ENCODE results near the gene TPCN2. TPM values are rescaled to one million over a fixed set of nuclear protein-coding genes. Genes with fewer than 3 reads are reported as not detected.
A peak's percentile ranks its signal among the peaks of the same experiment; 100 is the strongest.
"Not testable (repeated sequence)": the region's sequence is repeated elsewhere in the genome, so short reads cannot be mapped to it uniquely, and the experiment has no call there.

TPCN2 gene
- 10 to 100 TPM in 3 of 4 donors, 1 to 10 TPM in 1; 5.6 to 54.6 (median 17.7) TPM for total RNA-seq

DNA sequence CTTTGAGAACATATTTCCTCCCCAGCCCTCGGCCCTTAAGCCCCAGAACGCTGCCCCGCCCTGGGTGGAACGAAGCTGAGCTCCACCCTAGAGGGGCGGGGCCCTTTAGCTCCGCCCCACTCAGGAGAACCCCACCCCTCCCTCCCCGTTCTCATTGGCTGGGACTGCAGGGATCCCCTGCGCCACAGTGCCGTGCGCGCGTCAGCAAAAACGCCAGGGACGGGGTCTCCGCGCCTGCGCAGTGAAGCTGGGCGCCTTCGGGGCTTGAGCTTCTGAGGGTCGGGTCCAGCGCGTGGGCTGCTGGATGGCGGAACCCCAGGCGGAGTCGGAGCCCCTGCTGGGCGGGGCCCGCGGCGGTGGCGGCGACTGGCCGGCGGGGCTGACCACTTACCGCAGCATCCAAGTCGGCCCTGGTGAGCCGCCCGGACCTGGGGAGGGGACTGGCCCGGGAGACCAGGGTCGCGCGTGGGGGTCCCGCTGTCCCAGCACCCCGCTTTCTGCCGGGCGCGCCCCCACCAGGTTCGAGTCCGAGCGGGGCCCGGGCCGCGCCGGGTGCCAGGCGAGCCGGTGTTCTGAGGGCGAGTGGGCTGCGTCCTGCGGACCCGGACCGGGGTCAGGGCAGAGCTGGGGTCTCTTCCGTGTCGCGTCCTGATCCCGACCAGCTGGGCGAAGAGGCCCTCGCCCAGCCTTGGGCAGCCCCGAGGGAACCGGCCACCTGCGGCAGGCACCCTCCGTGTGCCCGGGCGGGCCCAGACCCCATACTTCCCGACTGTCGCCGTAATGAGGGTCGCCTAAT, at the start of gene TPCN2:
Gene TPCN2, plus strand, starts transcription at position 239 of the 796 bp plus-strand sequence. Its CDS starts 66 bp downstream, at position 305.
- intact Hi-C loops (cut with DNase I; ENCODE audit: low total_unique reads): no loop called here
- peaks cover 0 to 12% of the 10 kb centered on the region in 2 donors for H3K4me1 ChIP-seq

DNA sequence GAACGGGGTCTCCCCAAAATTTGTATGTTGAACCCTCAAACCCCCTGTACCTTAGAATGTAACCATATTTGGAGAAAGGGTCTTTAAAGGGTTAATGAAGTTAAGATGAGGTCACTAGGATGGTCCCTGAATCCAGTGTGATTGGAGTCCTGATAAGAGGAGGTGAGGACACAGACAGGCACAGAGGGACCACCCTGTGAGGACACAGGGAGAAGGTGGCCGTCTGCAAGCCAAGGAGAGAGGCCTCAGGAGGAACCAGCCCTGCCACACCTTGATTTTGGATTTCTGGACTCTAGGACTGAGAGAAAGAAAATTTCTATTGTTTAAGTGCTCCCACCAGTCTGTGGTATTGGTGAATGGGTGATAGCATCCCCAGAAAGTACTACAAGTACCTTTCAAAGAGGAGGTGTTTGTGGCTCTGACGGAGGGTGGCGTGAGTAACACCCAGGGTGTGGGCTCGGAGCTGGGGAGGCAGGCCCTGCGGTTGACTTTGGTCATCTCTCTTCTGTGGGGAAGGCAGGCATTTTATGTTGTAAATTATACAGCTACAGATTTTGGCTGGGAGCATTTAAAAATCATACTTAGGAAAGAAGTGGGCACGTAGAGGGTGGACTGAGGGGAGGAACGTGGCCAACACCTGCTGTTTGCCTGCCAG, 49.5 kb upstream of the TPCN2 start:
- TF ChIP-seq, protein P1, sequence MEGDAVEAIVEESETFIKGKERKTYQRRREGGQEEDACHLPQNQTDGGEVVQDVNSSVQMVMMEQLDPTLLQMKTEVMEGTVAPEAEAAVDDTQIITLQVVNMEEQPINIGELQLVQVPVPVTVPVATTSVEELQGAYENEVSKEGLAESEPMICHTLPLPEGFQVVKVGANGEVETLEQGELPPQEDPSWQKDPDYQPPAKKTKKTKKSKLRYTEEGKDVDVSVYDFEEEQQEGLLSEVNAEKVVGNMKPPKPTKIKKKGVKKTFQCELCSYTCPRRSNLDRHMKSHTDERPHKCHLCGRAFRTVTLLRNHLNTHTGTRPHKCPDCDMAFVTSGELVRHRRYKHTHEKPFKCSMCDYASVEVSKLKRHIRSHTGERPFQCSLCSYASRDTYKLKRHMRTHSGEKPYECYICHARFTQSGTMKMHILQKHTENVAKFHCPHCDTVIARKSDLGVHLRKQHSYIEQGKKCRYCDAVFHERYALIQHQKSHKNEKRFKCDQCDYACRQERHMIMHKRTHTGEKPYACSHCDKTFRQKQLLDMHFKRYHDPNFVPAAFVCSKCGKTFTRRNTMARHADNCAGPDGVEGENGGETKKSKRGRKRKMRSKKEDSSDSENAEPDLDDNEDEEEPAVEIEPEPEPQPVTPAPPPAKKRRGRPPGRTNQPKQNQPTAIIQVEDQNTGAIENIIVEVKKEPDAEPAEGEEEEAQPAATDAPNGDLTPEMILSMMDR (IDR thresholded peaks at IDR 0.05): no peak
- no peak for TF ChIP-seq POLR2A (IDR thresholded peaks at IDR 0.05)
- Histone ChIP-seq H3K4me1 (peaks cover 15 to 20% of the 10 kb centered on the region in 2 donors), H3K27me3 (no peaks in the 10 kb centered on the region)

More for the DNA sequence above, at the start of gene TPCN2:
- peak within 1 kb of the TSS; percentile 84 to 92 for H3K27ac ChIP-seq
- peak within 1 kb of the TSS; percentile 54 to 82 for H3K4me3 ChIP-seq
- peak; percentile 75 to 96 for TF ChIP-seq POLR2A (IDR thresholded peaks at IDR 0.05)
- TF ChIP-seq, protein P1 (IDR thresholded peaks at IDR 0.05): peak in 2 of 4 experiments; percentile 11 to 23
- no peaks in the 10 kb centered on the region for H3K9me3 ChIP-seq
- peak; percentile 93 to 95 for DNase-seq
- no peaks in the 10 kb centered on the region for H3K27me3 ChIP-seq
- no peaks in the 10 kb centered on the region for H3K36me3 ChIP-seq

DNA sequence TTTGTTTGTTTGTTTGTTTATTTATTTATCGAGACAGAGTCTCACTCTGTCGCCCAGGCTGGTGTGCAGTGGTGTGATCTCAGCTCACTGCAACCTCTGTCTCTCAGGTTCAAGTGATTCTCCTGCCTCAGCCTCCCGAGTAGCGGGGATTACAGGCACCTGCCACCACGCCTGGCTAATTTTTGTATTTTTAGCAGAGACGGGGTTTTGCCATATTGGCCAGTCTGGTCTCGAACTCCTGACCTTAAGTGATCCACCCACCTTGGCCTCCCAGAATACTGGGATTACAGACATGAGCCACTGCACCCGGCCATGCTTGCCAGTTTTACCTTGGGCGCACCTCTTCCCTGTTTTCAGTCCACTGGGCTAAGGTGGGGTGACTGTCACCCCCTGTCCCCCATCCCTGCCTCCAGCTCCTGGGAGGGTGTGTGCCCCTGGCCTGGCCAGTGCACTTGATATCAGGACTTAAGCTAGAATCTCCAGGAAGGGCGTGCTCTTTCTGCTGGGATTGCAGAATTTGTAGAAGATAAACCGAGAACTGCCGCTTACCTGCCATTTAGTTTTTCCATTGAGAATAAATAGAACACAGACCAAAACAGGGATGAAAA, 48.9 kb upstream of the TPCN2 start:
- DNase-seq, H3K4me3 ChIP-seq, H3K36me3 ChIP-seq, H3K27me3 ChIP-seq, H3K9me3 ChIP-seq: not testable (repeated sequence)
- Histone ChIP-seq H3K27ac (peak overlapping the region; percentile 84 to 99), H3K4me1 (peaks cover 20 to 22% of the 10 kb centered on the region in 2 donors)
- intact Hi-C loops (cut with DNase I; ENCODE audit: low total_unique reads): loop anchor here (2.0 kb wide), 1 partner anchor 97 kb away; the partner anchor contains the start of genes IGHMBP2 and MRPL21

More for the DNA sequence above, 49.5 kb upstream of the TPCN2 start:
- no peaks in the 10 kb centered on the region for H3K9me3 ChIP-seq
- H3K27ac ChIP-seq: peak overlapping the region; percentile 84 to 99
- H3K36me3 ChIP-seq: no peaks in the 10 kb centered on the region
- no peak overlapping the region for H3K4me3 ChIP-seq
- peak in 1 of 2 donors; percentile 8 for DNase-seq
- intact Hi-C loops (cut with DNase I; ENCODE audit: low total_unique reads): no loop called here

DNA sequence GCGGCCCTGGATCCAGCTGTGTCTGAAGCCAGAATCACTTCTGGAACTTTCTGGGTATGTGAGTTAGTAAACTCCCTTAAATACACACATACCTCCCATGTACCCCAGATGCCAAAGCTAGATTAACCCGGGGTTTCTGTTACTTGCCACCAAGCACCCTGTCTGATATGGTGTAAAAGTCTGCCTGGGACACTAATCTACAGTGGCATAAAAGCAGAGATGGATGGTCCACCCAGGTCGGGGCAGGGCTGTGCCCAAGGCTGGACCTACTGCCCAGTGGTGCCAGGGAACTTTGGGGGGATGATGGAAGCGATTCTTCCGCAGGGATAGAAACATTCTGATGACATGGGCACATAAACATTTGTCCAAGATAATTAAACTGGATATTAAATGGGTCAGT, 48.3 kb upstream of the TPCN2 start:
- Histone ChIP-seq H3K36me3 (no peaks in the 10 kb centered on the region), H3K4me1 (peaks cover 20 to 22% of the 10 kb centered on the region in 2 donors), H3K9me3 (no peaks in the 10 kb centered on the region), H3K4me3 (no peak overlapping the region), H3K27ac (peak overlapping the region; percentile 84 to 99), H3K27me3 (no peaks in the 10 kb centered on the region)
- intact Hi-C loops (cut with DNase I; ENCODE audit: low total_unique reads): loop anchor here (2.0 kb wide), 1 partner anchor 98 kb away; the partner anchor contains the start of genes IGHMBP2 and MRPL21
- no peak for DNase-seq
- TF ChIP-seq POLR2A (IDR thresholded peaks at IDR 0.05): no peak
- TF ChIP-seq, protein P1 (IDR thresholded peaks at IDR 0.05): no peak

DNA sequence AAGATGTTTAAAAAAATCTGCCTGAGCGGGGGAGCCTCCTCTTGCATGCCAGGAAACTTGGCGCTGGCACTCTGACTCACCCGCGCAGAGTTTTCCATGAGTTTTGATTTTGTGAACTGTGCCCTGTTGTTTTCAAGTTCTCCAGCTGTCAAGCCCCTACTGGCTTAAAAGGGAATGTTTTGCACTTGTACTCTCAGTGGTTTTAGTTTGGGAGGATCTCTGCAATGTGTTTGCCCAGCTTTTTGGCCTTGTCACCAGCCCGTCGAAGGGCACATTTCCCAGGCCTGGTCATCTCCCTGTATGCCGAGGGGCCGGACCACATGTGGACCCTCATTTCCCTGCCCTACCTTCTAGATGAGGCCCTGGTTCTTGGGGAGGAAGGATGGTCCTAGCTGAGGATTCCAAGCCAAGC, 47.9 kb upstream of the TPCN2 start:
- peak; percentile 75 to 87 for DNase-seq
- no peaks in the 10 kb centered on the region for H3K27me3 ChIP-seq
- intact Hi-C loops (cut with DNase I; ENCODE audit: low total_unique reads): loop anchor here (2.0 kb wide), 1 partner anchor 98 kb away; the partner anchor contains the start of genes IGHMBP2 and MRPL21

More for the DNA sequence above, 47.9 kb upstream of the TPCN2 start:
- H3K4me1 ChIP-seq: peaks cover 20 to 27% of the 10 kb centered on the region in 2 donors
- TF ChIP-seq POLR2A (IDR thresholded peaks at IDR 0.05): peak in 1 of 2 donors; percentile 16
- TF ChIP-seq, protein P1 (IDR thresholded peaks at IDR 0.05): peak; percentile 35 to 84 (median 66)
- H3K9me3 ChIP-seq: no peaks in the 10 kb centered on the region
- H3K27ac ChIP-seq: peak overlapping the region; percentile 84 to 99
- H3K4me3 ChIP-seq: no peak overlapping the region
- H3K36me3 ChIP-seq: no peaks in the 10 kb centered on the region
